Activated T-helper 1 cell treated with Interleukin-2 at 50 U/mL for 16 hours (primary cell): ENCODE results near the gene B3GNT5.
"Not testable (repeated sequence)": the region's sequence is repeated elsewhere in the genome, so short reads cannot be mapped to it uniquely, and the experiment has no call there.

Source experiments
- DNase-seq: peaks from one replicate; pipeline ENCODE4 v3.0.0-alpha.2; 2020; ENCODE audit warnings: low read depth

Gene B3GNT5

GRCh38 chr3:183252973-183253527, at the start of gene B3GNT5:
Gene B3GNT5 (plus strand): TSS chr3:183253253. CDS start chr3:183269799, 16,546 bp downstream.
- no peak for DNase-seq

GRCh38 chr3:183203670-183204069, 49.4 kb upstream of the B3GNT5 start:
- no peak for DNase-seq

- no peak for DNase-seq
Measured at GRCh38 chr3:183208260-183208659, 44.8 kb upstream of the B3GNT5 start.

GRCh38 chr3:183208800-183209199, 44.3 kb upstream of the B3GNT5 start:
- DNase-seq = no peak

- DNase-seq = no peak
Measured at GRCh38 chr3:183210341-183210740, 42.7 kb upstream of the B3GNT5 start.

- DNase-seq = no peak
Measured at GRCh38 chr3:183210862-183211341, 42.2 kb upstream of the B3GNT5 start.

- no peak for DNase-seq
Measured at GRCh38 chr3:183211352-183211751, 41.7 kb upstream of the B3GNT5 start.

GRCh38 chr3:183212096-183212495, 41.0 kb upstream of the B3GNT5 start:
- no peak for DNase-seq

- DNase-seq = no peak
Measured at GRCh38 chr3:183212565-183212964, 40.5 kb upstream of the B3GNT5 start.

GRCh38 chr3:183213415-183214276, 39.4 kb upstream of the B3GNT5 start:
- DNase-seq = no peak

- no peak for DNase-seq
Measured at GRCh38 chr3:183214277-183214612, 38.8 kb upstream of the B3GNT5 start.

GRCh38 chr3:183215591-183216202, 37.4 kb upstream of the B3GNT5 start:
- DNase-seq = no peak

- DNase-seq = no peak
Measured at GRCh38 chr3:183217548-183218332, 35.3 kb upstream of the B3GNT5 start.

- no peak for DNase-seq
Measured at GRCh38 chr3:183218826-183219225, 34.2 kb upstream of the B3GNT5 start.

GRCh38 chr3:183220828-183221227, 32.2 kb upstream of the B3GNT5 start:
- no peak for DNase-seq

- DNase-seq = no peak
Measured at GRCh38 chr3:183222631-183223235, 30.3 kb upstream of the B3GNT5 start.

GRCh38 chr3:183224180-183224970, 28.7 kb upstream of the B3GNT5 start:
- DNase-seq = no peak

GRCh38 chr3:183226333-183226890, 26.6 kb upstream of the B3GNT5 start:
- no peak for DNase-seq

- no peak for DNase-seq
Measured at GRCh38 chr3:183227586-183227985, 25.5 kb upstream of the B3GNT5 start.

GRCh38 chr3:183229178-183229577, 23.9 kb upstream of the B3GNT5 start:
- no peak for DNase-seq

GRCh38 chr3:183230251-183230650, 22.8 kb upstream of the B3GNT5 start:
- DNase-seq = not testable (repeated sequence)
